PC-9 (cell line): ENCODE data around the gene C3AR1. TPM values are rescaled to one million over a fixed set of nuclear protein-coding genes. Genes with fewer than 3 reads are reported as not detected.

Experiments
- BruUV-seq: library from RNA; stranded (reverse); fragments of 400-500 nt; replicated peaks from 2 replicates; lab custom pipeline; 2021; lab: Mats Ljungman, UMichigan
- CTCF ChIA-PET: fragments of 300-600 bp; sonication (Branson Sonifier 250); formaldehyde crosslinking; loops from one replicate; lab custom pipeline; 2022; ENCODE audit warnings: antibody characterized with exemption; lab: Charles Lee
- POLR2A ChIA-PET: fragments of 300-600 bp; sonication (Branson Sonifier 250); formaldehyde crosslinking; loops from one replicate; lab custom pipeline; 2022; ENCODE audit warnings: antibody characterized with exemption; ENCODE audit not compliant: unreplicated experiment; lab: Charles Lee
- DNase-seq, 2 experiments: peaks; one replicate each; pipeline versions ENCODE4 v3.0.0 to v3.0.0-alpha.2; 2015 to 2022; ENCODE audit warnings: mixed read lengths in 1 of 2
- H2AFZ ChIP-seq: fragments of 200-600 bp; sonication (generic); 2 replicates; pipeline ENCODE4 v1.8.1; 2017; ENCODE audit warnings: antibody characterized with exemption
- H3F3A ChIP-seq: fragments of 200-600 bp; sonication (generic); 2 replicates; pipeline ENCODE4 v1.8.1; 2017; ENCODE audit warnings: antibody characterized with exemption, mild to moderate bottlenecking, low read depth; ENCODE audit not compliant: insufficient read depth
- H3K27ac ChIP-seq: fragments of 200-600 bp; sonication (generic); 2 replicates; pipeline ENCODE4 v1.6.1; 2016; ENCODE audit warnings: mixed run types
- H3K27me3 ChIP-seq: fragments of 200-600 bp; sonication (generic); 2 replicates; pipeline ENCODE4 v1.6.1; 2016; ENCODE audit warnings: low read depth, mixed run types; ENCODE audit not compliant: insufficient read depth
- H3K36me3 ChIP-seq: fragments of 200-600 bp; sonication (generic); 2 replicates; pipeline ENCODE4 v1.6.1; 2016; ENCODE audit warnings: low read depth, mixed run types
- H3K4me1 ChIP-seq: fragments of 200-600 bp; sonication (generic); replicated peaks from 2 replicates; pipeline ENCODE4 v1.6.1; 2016; ENCODE audit warnings: mixed run types; ENCODE audit not compliant: insufficient read depth
- H3K4me2 ChIP-seq: fragments of 200-600 bp; sonication (generic); 2 replicates; pipeline ENCODE4 v1.6.1; 2017; ENCODE audit warnings: mixed run types
- H3K4me3 ChIP-seq: fragments of 200-600 bp; sonication (generic); 2 replicates; pipeline ENCODE4 v1.6.1; 2016; ENCODE audit warnings: mixed run types
- H3K79me2 ChIP-seq: fragments of 200-600 bp; sonication (generic); 2 replicates; pipeline ENCODE4 v1.6.1; 2017; ENCODE audit warnings: low read depth, mixed run types
- H3K9me2 ChIP-seq: fragments of 200-600 bp; sonication (generic); 2 replicates; pipeline ENCODE4 v1.8.1; 2017; ENCODE audit warnings: mild to moderate bottlenecking; ENCODE audit not compliant: insufficient read depth
- H3K9me3 ChIP-seq: fragments of 200-600 bp; sonication (generic); 2 replicates; pipeline ENCODE4 v1.8.1; 2016; ENCODE audit warnings: low read depth; ENCODE audit not compliant: insufficient read depth
- H4K20me1 ChIP-seq: fragments of 200-600 bp; sonication (generic); 2 replicates; pipeline ENCODE4 v1.8.1; 2017; ENCODE audit not compliant: insufficient read depth
- EZH2 ChIP-seq: fragments of 200-600 bp; sonication (generic); IDR thresholded peaks from 2 replicates; pipeline ENCODE4 v1.8.0; 2017; ENCODE audit warnings: antibody characterized with exemption, low read depth
- intact Hi-C: fragments of 100-400 bp; cut with micrococcal nuclease; formaldehyde crosslinking; loops from one replicate; pipeline ENCODE4 v1.10.0; 2022; ENCODE audit not compliant: unreplicated experiment
- total RNA-seq: library from RNA; stranded (reverse); gene quantifications from 2 replicates; pipeline ENCODE4 v1.2.3, GENCODE V29; 2021
- TF ChIP-seq, protein P1 (sequence below): fragments of 200-600 bp; sonication (generic); conservative IDR thresholded peaks from 2 replicates; pipeline ENCODE4 v1.6.1; 2017; ENCODE audit warnings: mixed run types, antibody characterized with exemption, mild to moderate bottlenecking, moderate library complexity

Gene C3AR1
- total RNA-seq, 1 experiment from 2014 or later: not detected

DNA sequence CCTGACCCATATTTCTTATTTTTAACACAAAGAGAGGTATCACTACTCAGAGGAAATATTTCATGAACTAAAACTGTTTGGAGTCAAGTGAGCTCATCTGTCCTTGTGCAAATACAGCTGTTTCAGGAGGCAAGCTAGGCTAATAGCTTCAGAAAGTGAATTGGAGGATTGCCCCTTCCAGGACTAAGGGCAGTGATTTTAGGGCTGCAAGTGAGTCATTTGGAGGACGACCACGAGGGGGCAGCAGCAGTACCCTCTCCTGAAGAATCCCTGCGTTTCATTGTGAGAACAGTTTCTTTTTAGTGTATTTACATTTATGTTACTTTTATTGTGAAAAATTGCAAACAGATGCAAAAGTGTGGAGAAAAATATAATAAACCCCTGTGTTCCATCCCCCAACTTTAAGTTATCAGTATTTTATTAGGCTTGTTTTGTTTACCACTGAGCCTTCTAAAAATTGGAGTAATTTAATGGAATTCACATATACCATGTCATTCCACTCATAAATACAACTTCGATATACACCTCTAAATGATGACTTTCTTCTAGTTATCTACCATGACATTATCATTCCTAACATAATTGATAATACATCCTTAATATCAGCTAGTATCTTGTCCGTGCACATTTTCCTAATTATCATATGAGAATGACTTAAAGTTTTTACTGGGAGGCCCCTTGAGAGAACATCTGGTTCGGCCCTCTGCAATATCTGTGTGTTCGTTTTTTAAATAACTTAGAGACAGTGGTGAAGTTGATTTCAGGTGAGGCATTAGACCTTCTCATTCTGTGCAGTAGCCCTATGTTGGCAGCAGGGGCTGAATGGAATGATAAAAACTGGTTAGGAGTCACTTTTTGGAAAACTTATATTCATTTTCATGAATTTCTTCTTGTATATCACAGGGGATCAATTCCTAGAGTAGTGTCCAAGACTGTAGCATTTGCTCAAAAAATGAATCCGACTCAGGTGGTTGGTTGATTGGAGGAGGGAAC is 19.9 kb downstream of the C3AR1 start:
- no peaks in the 10 kb centered on the region for H3K9me3 ChIP-seq
- no peaks in the 10 kb centered on the region for H3K79me2 ChIP-seq
- no peak overlapping the region for H3K4me3 ChIP-seq
- H4K20me1 ChIP-seq: 0 out of 2 replicates have a peak, but pooled peaks cover 5% of the 10 kb centered on the region
- no peaks in the 10 kb centered on the region for H3K27me3 ChIP-seq
- DNase-seq: peak; percentile 72 to 76
- POLR2A ChIA-PET: interaction anchor here (0.5 to 0.6 kb wide), 3 partner anchors 10 to 51 kb away, joined by 3 to 7 read pairs (median 4); no protein-coding TSS in a partner anchor
- no peak overlapping the region for H2AFZ ChIP-seq
- peaks cover 25% of the 10 kb centered on the region for H3K36me3 ChIP-seq
- H3K9me2 ChIP-seq: no peaks in the 10 kb centered on the region
- no TSS peak for BruUV-seq
- peaks cover 6% of the 10 kb centered on the region for H3F3A ChIP-seq
- TF ChIP-seq EZH2: no peak
- TF ChIP-seq, protein P1, sequence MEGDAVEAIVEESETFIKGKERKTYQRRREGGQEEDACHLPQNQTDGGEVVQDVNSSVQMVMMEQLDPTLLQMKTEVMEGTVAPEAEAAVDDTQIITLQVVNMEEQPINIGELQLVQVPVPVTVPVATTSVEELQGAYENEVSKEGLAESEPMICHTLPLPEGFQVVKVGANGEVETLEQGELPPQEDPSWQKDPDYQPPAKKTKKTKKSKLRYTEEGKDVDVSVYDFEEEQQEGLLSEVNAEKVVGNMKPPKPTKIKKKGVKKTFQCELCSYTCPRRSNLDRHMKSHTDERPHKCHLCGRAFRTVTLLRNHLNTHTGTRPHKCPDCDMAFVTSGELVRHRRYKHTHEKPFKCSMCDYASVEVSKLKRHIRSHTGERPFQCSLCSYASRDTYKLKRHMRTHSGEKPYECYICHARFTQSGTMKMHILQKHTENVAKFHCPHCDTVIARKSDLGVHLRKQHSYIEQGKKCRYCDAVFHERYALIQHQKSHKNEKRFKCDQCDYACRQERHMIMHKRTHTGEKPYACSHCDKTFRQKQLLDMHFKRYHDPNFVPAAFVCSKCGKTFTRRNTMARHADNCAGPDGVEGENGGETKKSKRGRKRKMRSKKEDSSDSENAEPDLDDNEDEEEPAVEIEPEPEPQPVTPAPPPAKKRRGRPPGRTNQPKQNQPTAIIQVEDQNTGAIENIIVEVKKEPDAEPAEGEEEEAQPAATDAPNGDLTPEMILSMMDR: peak; percentile 95
- CTCF ChIA-PET: interaction anchor here (0.6 to 1.5 kb wide), 4 partner anchors 12 to 184 kb away, joined by 3 to 13 read pairs (median 4); no protein-coding TSS in a partner anchor
- H3K4me2 ChIP-seq: no peak overlapping the region
- no peak overlapping the region for H3K27ac ChIP-seq
- no peaks in the 10 kb centered on the region for H3K4me1 ChIP-seq
- intact Hi-C loops: loop anchor here (1.0 kb wide), 1 partner anchor 32 kb away; no protein-coding TSS in a partner anchor

DNA sequence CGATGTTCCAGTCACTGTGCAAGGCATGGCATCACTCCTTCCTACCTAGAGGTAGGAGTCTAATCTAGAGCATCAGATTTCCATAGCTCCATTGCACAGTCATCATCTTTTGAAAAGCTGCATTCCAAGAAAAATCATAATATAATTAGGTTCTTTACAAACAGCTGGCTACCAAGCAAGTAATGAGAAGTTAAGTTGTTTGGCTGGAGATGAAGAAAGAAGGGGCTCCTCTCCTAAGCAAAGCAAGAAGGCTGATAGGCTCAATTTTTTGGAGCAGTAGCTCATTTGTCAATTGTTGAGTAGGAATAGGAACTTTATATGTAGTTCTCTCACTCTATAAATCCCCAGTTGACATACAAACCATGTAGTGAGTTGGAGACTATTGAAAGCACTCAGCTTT is 25.4 kb downstream of the C3AR1 start:
- ChIA-PET CTCF (interaction anchor here (0.6 to 0.8 kb wide), 4 partner anchors 176 to 852 kb away, joined by 3 to 8 read pairs (median 4); no protein-coding TSS in a partner anchor), POLR2A (interaction anchor here (0.6 kb wide), 1 partner anchor 111 kb away, joined by 3 read pairs; no protein-coding TSS in a partner anchor)
- peaks cover 27% of the 10 kb centered on the region for H3K36me3 ChIP-seq
- H3K79me2 ChIP-seq: peaks cover 26% of the 10 kb centered on the region
- intact Hi-C loops: no loop called here
- TF ChIP-seq, protein P1: no peak
- H3K4me2 ChIP-seq: no peak overlapping the region
- peaks cover 11% of the 10 kb centered on the region for H3K4me1 ChIP-seq
- no peaks in the 10 kb centered on the region for H4K20me1 ChIP-seq
- DNase-seq: no peak
- H3K4me3 ChIP-seq: no peak overlapping the region
- peaks cover 4% of the 10 kb centered on the region for H3F3A ChIP-seq
- H3K9me2 ChIP-seq: no peaks in the 10 kb centered on the region
- no peaks in the 10 kb centered on the region for H3K9me3 ChIP-seq
- H3K27ac ChIP-seq: no peak overlapping the region
- H3K27me3 ChIP-seq: no peaks in the 10 kb centered on the region
- H2AFZ ChIP-seq: no peak overlapping the region
- BruUV-seq: no TSS peak

DNA sequence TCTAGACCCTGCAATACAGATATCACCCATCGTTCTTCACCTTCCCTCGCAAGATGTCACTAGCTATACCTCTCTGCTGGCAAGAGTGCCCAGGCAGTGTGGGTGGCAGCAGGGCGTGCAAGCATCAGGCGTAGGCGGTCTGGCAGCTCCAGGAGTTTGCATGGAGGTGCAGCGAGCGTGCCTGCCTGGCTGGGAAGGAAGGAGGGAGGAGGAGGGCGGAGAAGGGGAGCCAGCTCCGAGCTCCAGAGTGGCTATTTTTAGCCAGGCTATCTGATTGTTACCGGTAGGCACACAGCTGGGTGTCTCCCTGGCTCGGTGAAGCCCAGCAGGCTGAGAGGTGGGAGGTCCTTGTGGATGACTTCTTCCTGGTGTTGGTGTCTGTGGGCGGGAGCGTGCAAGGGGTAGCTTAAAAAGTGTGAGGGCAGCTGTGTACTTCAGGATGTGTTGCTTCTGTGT is 27.5 kb downstream of the C3AR1 start:
- Histone ChIP-seq H3F3A (peaks cover 15% of the 10 kb centered on the region; the same call in 1 of the 2 replicates), H2AFZ (no peak overlapping the region), H3K4me1 (peaks cover 32% of the 10 kb centered on the region), H3K9me2 (no peaks in the 10 kb centered on the region), H3K4me3 (no peak overlapping the region), H3K36me3 (peaks cover 27% of the 10 kb centered on the region), H3K27me3 (no peaks in the 10 kb centered on the region), H4K20me1 (no peaks in the 10 kb centered on the region), H3K79me2 (peaks cover 43% of the 10 kb centered on the region), H3K9me3 (no peaks in the 10 kb centered on the region), H3K27ac (no peak overlapping the region), H3K4me2 (no peak overlapping the region)
- POLR2A ChIA-PET: interaction anchor here (0.6 kb wide), 2 partner anchors 64 to 561 kb away, joined by 6 to 11 read pairs; no protein-coding TSS in a partner anchor
- intact Hi-C loops: no loop called here
- peak in 1 of 2 experiments; percentile 70 for DNase-seq
- no peak for TF ChIP-seq EZH2
- TF ChIP-seq, protein P1: no peak
- BruUV-seq: no TSS peak
- CTCF ChIA-PET: interaction anchor here (0.6 to 1.5 kb wide), 2 partner anchors 105 to 190 kb away, joined by 3 to 4 read pairs; no protein-coding TSS in a partner anchor
